K562 (cell line): ENCODE results near the gene ZNF669. TPM values are rescaled to one million over a fixed set of nuclear protein-coding genes. Genes with fewer than 3 reads are reported as not detected.

Experiments
- ETS1 ChIP-seq: conservative IDR thresholded peaks from 2 replicates; pipeline ENCODE4 v1.6.1; 2011; ENCODE audit warnings: low read depth, mild to moderate bottlenecking, low read length; ENCODE audit not compliant: control insufficient read depth
- GATAD2B ChIP-seq: fragments of 450-650 bp; IDR thresholded peaks from 2 replicates; pipeline ENCODE4 v1.6.1; 2017; ENCODE audit warnings: mild to moderate bottlenecking, borderline replicate concordance
- IFI16 ChIP-seq: fragments of 250-450 bp; sonication (Bioruptor Pico); IDR thresholded peaks from 2 replicates; pipeline ENCODE4 v2.1.2; 2022; ENCODE audit warnings: mild to moderate bottlenecking, inconsistent platforms
- MLX ChIP-seq, 2 experiments: fragments of 450-650 bp in 1 of 2; sonication (generic) in 1 of 2; formaldehyde crosslinking; conservative IDR thresholded peaks; 2 replicates each; pipeline versions ENCODE4 v1.4.0 to v1.8.1; 2020 to 2022; ENCODE audit warnings: mild to moderate bottlenecking in 1 of 2, missing genetic modification reagents in 1 of 2
- NBN ChIP-seq: fragments of 450-650 bp; IDR thresholded peaks from 2 replicates; pipeline ENCODE4 v1.6.1; 2016; ENCODE audit warnings: low read depth, mild to moderate bottlenecking
- OTX1 ChIP-seq: fragments of 450-650 bp; formaldehyde crosslinking; IDR thresholded peaks from 2 replicates; pipeline ENCODE4 v1.4.0; 2022; ENCODE audit warnings: mild to moderate bottlenecking
- SAP30 ChIP-seq: fragments of 200-600 bp; sonication (generic); IDR thresholded peaks from 2 replicates; pipeline ENCODE4 v1.6.1; 2012; ENCODE audit warnings: borderline replicate concordance, low read depth, mild to moderate bottlenecking, moderate library complexity, low read length, control low read depth, inconsistent platforms; ENCODE audit not compliant: insufficient read depth, poor library complexity, severe bottlenecking
- TEAD1 ChIP-seq, 2 experiments: fragments of 450-650 bp in 1 of 2; sonication (generic) in 1 of 2; formaldehyde crosslinking; IDR thresholded peaks; 2 replicates each; pipeline versions ENCODE4 v1.4.0 to v1.8.0; 2020 to 2022; ENCODE audit warnings: mild to moderate bottlenecking in 2 of 2, missing genetic modification reagents in 1 of 2
- XRCC5 ChIP-seq: fragments of 200-400 bp; formaldehyde crosslinking; IDR thresholded peaks from 2 replicates; pipeline ENCODE4 v1.6.1; 2017; ENCODE audit warnings: low read depth, mild to moderate bottlenecking, low read length
- ZNF407 ChIP-seq: fragments of 450-650 bp; IDR thresholded peaks from 2 replicates; pipeline ENCODE4 v1.6.1; 2016; ENCODE audit warnings: low read depth
- polyA plus RNA-seq, 8 experiments: library from polyadenylated mRNA; depleted of rRNA in 4 of 8; stranded (reverse) in 5 of 8; unstranded in 3 of 8; fragments of >200 nt; fragmentation: Nextera tagmentation in 2 of 8; fragmentation: Illumina TruSeq in 1 of 8; extraction: Ambion mirVana in 2 of 8; extraction: Trizol in 1 of 8; gene quantifications; 2 replicates each; pipeline versions ENCODE4 v1.2.1 to v1.2.3, GENCODE V29; 2011 to 2014; ENCODE audit warnings: inconsistent platforms in 1 of 8, missing spikeins in 1 of 8
- total RNA-seq, 7 experiments: library from RNA; depleted of rRNA in 6 of 7; stranded (reverse); fragments of >200 nt in 6 of 7; fragmentation: Illumina TruSeq in 2 of 7; extraction: Trizol in 2 of 7; gene quantifications; 2 replicates each; pipeline versions ENCODE4 v1.2.1 to v1.2.3, GENCODE V29; 2011 to 2021; ENCODE audit warnings: low replicate concordance in 1 of 7
- TF ChIP-seq, protein P1 (sequence below): fragments of 450-650 bp; IDR thresholded peaks from 2 replicates; pipeline ENCODE4 v1.7.1; 2018; ENCODE audit warnings: mild to moderate bottlenecking, low read depth; ENCODE audit not compliant: partially characterized antibody

Gene ZNF669
- total and polyA plus RNA-seq, 9 of the 15 experiments (the other 6 are each of a cell fraction or from before 2014, with no cell fraction given): 5.3 to 18.3 (median 10.2) TPM

- TF ChIP-seq NBN (0 out of 2 replicates have a peak, but pooled peaks have one; percentile 40), OTX1 (CRISPR knock-in tag) (0 out of 2 replicates have a peak, but pooled peaks have one; percentile 31), IFI16 (CRISPR knock-in tag) (no peak), GATAD2B (no peak), MLX (CRISPR knock-in tag; conservative IDR thresholded peaks at IDR 0.05) (no peak), TEAD1 (CRISPR knock-in tag; IDR thresholded peaks at IDR 0.05) (peak in 1 of 2 experiments; percentile 27; a peak in 1 of 4 replicates), SAP30 (peak; percentile 77), ZNF407 (no peak), ETS1 (0 out of 2 replicates have a peak, but pooled peaks have one; percentile 70), XRCC5 (peak; percentile 87; the same call in 1 of the 2 replicates)
- TF ChIP-seq, protein P1, sequence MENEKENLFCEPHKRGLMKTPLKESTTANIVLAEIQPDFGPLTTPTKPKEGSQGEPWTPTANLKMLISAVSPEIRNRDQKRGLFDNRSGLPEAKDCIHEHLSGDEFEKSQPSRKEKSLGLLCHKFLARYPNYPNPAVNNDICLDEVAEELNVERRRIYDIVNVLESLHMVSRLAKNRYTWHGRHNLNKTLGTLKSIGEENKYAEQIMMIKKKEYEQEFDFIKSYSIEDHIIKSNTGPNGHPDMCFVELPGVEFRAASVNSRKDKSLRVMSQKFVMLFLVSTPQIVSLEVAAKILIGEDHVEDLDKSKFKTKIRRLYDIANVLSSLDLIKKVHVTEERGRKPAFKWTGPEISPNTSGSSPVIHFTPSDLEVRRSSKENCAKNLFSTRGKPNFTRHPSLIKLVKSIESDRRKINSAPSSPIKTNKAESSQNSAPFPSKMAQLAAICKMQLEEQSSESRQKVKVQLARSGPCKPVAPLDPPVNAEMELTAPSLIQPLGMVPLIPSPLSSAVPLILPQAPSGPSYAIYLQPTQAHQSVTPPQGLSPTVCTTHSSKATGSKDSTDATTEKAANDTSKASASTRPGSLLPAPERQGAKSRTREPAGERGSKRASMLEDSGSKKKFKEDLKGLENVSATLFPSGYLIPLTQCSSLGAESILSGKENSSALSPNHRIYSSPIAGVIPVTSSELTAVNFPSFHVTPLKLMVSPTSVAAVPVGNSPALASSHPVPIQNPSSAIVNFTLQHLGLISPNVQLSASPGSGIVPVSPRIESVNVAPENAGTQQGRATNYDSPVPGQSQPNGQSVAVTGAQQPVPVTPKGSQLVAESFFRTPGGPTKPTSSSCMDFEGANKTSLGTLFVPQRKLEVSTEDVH: peak; percentile 59
Observed at GRCh38 chr1:247078258-247079140, 25.7 kb downstream of the ZNF669 start, which contains the start of gene ZNF670 (continued).
